GM12872 (cell line): ENCODE data around the gene SRSF6.

Experiments used
- CTCF ChIP-seq: IDR thresholded peaks from 3 replicates; pipeline ENCODE4 v1.5.1; 2011; ENCODE audit warnings: low read depth, mild to moderate bottlenecking, low read length, moderate library complexity; ENCODE audit not compliant: insufficient read depth

The SRSF6 gene

DNA sequence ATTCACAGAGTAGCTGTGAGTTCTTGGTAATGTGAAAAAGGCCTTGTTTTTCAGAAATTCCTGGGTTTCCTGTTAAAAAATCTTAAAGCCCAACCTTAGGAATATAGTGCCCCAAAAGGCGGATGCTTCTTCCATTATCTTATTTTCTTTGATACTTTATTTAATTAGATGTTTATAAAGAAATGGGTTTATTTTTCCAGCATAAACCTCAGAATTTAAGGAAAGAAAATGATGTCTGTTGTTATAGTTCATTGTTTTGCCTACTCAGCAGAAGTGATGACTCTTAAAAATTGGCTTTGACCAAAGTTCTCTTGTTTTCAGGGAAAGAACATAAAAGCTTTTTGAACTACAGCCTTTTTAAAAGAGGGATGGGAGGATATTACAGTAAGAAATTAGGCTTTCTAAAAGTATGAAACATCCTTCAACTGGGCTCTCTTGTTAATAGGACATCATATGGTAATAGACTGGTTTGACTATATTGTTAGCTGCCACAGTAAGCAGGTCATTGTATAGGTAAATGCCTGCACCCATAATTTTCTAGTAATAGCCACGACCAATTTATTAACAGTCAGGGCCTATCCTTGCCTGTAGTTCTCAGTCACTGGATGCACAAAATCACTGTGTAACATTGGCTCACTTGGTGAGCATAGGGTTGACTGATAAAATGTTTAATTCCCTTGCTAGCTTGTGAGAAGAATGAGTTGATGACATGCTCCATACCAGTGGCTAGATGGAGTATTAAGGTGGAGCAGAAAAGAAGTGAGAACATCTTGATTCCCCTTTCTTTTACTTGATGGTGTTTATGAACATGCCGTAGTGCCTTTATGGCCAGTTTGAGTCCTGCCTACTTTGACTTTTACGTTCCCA, 5.2 kb downstream of the SRSF6 start:
- no peak for TF ChIP-seq CTCF

GRCh38 chr20:43463527-43464218, 6.0 kb downstream of the SRSF6 start:
- no peak for TF ChIP-seq CTCF

DNA sequence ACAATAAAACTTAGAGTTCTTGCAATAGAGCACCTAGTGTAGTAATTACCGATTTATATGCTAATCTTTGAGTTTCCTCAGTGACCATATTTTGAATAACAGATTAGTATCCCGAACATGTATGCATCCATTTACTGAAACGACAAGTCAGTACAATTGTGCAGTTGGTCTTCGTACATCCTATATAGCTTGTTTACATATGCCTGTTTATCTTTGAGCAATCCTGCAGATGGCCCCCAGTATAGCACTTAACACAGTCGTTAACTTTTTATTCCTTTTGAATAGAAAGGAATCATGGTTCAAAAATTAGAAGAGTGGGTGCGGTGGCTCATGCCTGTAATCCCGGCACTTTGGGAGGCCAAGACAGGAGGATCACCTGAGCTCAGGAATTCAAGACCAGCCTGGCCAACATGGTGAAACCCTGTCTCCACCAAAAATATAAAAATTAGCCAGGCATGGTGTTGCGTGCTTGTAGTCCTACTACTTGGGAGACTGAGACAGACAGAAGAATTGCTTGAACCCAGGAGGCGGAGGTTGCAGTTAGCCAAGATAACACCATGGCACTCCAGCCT, 6.6 kb downstream of the SRSF6 start:
- no peak for TF ChIP-seq CTCF

DNA sequence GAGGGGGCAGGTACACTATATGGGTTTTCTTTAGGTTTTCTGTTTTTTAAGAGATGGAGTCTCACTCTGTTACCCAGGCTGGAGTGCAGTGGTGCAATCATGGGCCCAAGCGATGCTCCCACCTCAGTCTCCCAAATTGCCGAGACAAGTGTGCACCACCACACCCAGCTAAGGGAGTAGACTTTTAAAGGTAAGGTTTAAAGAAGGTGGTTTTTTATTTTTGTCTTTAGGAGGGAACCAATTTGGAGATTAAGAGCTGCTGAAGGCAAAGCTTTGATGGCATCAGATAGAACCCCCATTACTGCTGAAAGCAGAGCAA, 7.9 kb downstream of the SRSF6 start:
- TF ChIP-seq CTCF = no peak

- TF ChIP-seq CTCF = no peak
These were observed 9.9 kb downstream of the SRSF6 start for GRCh38 chr20:43467589-43467988.

- no peak for TF ChIP-seq CTCF
These were observed 15.1 kb downstream of the SRSF6 start for GRCh38 chr20:43472671-43473380.

DNA sequence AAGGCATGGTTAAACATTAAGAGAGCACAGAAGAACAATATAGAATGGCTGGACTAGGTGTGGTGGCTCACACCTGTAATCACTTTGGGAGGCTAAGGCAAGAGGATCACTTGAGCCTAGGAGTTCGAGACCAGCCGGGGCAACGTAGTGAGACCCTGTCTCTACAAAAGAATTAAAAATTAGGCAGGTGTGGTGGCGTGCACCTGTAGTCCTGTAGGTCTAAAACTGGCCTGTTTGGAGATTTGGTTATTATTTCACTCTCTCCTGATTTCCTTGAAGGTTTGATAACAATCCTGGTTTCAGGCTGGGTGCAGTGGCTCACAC, 15.6 kb downstream of the SRSF6 start:
- TF ChIP-seq CTCF = no peak
